Measurements from ENCODE around the gene PLK3.
"Not testable (repeated sequence)": the region's sequence is repeated elsewhere in the genome, so short reads cannot be mapped to it uniquely, and the experiment has no call there.

Gene PLK3

GRCh38 chr1:44810101-44810761, 10.1 kb downstream of the PLK3 start:
- no peak for DNase-seq

DNA sequence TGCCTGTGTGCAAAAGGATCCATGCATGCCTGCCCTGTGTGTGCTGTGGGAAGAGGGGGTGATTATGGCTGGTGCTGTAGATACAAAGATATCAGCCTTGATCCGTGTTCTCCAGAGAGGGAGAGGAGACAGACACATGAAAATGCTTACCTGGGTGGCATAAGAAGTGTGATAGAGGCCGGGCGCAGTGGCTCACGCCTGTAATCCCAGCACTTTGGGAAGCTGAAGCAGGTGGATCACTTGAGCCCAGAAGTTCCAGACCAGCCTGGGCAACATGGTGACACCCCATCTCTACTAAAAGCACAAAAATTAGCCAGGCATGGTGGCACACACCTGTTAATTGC, 10.6 kb downstream of the PLK3 start:
- DNase-seq: not testable (repeated sequence)

GRCh38 chr1:44811234-44811633, 11.1 kb downstream of the PLK3 start:
- DNase-seq: no peak

GRCh38 chr1:44812822-44813543, 12.8 kb downstream of the PLK3 start:
- no peak for DNase-seq

GRCh38 chr1:44815926-44816325, 15.7 kb downstream of the PLK3 start:
- DNase-seq: not testable (repeated sequence)

DNA sequence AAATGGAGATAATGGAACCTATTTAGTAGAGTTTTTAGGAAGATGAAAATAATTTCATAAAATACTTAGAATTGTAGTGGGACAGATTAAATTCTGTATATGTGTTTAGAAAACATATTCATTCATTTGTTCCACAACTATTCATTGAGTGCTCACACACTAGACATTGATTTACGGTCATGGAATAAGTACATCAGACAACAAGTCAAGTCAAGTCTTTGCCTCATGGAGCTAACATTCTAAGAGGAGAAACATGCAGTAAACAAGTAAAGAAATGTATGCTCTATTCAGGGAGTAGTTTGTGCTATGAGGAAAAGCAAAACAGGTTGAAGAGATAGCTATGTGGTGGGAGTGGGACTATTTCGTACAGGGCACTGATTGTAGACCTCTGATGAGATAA, 17.1 kb downstream of the PLK3 start:
- no peak for DNase-seq

GRCh38 chr1:44817771-44818495, 17.8 kb downstream of the PLK3 start:
- no peak for DNase-seq

DNA sequence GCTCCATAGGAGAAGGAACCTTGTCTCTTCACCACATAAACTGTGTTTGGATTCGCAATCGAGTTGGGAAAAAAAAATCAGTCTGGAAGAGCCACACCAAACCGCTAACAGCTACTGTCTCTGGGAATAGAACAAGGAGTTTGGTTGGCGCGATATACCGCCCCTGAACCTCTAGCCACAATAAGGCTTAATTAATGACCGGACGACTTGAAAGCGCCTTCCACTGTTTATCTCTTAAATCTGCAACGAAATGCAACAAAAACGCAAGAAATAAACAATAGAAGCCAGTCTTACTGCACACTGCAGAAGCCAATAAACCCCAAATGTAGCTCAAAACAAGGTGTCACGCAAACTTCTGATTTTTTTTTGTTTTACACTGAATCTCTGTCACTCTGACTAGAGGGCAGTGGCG, 19.0 kb downstream of the PLK3 start:
- DNase-seq: no peak

DNA sequence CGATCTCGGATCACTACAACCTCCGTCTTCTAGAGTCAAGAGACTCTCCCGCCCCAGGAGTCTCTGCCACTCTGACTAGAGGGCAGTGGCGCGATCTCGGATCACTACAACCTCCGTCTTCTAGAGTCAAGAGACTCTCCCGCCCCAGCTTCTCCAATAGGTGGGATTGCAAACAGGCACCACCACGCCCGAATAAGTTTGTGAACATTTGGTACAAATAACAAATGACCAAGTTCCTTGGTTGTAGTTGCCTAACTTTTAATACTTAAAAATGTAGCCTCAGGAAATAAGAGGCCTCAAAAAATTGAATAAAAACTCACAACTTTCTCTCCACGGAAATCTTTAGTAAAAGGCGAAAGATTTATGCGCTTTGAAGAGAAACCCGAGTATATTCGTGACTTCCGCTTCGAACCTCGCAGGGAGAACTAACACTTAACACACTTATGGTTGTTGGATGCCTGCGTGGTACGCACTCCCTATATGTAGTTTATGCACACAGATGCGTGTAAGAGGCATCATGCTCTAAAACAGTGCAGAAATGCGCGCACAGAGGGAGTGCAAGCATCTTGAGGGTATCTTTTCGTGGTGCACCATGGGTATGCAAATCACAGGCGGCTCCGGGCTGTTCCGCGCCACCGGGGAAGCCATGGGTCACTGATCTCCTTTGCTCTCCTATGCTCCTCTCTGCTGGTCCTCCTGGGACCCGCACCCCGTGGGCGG, 19.6 kb downstream of the PLK3 start:
- DNase-seq: no peak

- no peak for DNase-seq
These were observed 20.4 kb downstream of the PLK3 start for GRCh38 chr1:44820328-44821239.

DNA sequence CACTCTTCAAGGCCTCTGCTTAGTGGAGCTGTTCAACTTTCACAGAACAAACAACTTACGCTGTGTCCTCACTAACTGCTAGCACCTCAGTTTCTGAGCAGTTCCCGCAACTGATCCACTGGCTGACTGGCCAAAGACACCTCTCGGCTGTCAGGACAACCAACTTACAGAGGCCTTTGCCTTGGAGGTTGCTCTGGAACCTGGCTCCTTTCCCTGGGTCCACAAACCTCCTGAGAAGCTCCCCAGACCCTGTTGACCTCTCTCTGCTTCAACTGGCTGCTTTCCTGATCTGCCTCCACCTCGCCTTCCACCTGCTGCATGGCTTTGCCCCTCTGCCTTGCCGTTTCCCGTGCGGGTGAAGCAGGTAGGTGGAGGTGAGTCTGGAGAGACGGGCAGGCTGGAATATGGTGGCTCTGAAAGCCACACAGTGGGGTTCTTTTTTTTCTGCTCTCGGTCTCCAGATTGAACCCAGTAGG, 21.1 kb downstream of the PLK3 start:
- no peak for DNase-seq

GRCh38 chr1:44822131-44822701, 22.0 kb downstream of the PLK3 start:
- DNase-seq: no peak

DNA sequence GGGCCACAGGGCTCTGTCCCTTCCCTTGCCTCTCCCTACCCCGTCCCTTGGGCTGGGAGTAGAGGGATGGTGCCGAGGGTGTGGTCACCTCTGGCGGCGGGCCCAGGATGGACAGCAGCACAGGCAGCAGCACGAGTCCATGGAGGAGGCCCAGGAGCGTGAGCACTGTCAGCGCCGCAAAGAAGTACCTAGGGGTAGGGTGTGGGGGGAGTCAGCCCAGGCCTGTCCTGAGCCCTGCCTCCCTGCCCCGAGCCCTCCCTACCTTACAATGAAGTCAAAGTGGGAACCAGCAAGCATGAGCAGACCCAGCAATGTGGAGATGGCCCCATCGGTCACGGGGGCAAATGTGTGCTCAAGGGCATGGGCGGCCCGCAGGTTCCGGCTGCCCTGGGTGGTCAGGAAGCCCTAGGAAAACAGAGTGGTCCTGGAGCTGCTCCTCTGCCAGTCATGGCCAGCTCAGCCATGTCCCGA, 22.8 kb downstream of the PLK3 start:
- no peak for DNase-seq

DNA sequence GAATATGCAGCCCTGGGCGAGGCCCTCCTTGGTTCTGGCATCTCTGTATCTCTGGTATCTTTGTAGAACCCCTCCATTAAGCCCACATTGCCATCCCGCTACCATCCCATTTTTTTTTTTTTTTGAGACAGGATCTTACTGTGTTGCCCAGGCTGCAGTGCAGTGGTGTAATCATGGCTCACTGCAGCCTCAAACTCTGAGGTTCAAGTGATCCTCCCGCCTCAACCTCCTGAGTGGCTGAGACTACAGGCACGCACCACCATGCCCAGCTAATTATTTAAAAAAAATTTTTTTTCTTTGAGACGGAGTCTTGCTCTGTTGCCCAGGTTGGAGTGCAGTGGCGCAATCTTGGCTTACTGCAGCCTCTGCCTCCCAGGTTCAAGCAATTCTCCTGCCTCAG, 24.2 kb downstream of the PLK3 start:
- DNase-seq: not testable (repeated sequence)

DNA sequence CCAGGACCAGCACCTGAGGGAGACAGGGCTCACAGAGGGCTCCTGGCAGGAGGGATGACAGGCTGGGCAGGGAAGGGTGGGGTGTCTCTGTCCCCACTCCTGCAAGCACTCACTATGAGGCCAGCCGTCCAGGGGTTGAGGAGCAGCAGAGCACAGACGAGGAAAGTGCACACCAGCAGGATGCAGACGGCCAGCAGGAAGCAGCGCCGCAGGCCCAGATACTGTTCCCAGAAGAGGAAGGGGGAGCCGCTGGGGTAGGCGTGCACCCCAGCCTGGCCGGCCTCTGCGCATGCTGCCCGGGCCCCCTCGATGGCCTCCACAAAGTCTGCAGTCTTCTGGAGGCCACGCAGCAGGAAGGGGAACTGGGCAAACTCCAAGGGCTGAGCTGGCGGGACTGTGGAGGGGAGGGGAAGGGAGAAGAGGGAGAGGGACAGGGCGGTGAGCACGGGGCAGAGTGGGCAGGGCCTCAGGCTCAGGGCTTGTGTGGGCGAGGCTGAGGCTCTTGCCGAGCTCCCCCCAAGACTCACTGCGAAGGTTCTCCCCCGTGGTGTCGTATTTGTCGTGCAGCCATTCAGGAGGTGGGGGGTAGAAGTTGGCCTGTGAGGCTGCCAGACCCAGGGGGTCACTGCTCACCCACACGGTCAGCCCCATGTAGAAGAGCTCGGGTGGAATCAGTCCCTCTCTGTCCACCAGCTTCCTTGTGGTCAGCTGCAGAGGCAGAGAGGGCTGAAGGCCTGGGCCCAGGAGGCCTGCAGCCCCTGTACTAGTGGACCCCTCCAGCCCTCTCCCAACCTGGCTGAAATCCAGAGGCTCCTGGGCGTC, 26.4 kb downstream of the PLK3 start:
- DNase-seq: no peak

DNA sequence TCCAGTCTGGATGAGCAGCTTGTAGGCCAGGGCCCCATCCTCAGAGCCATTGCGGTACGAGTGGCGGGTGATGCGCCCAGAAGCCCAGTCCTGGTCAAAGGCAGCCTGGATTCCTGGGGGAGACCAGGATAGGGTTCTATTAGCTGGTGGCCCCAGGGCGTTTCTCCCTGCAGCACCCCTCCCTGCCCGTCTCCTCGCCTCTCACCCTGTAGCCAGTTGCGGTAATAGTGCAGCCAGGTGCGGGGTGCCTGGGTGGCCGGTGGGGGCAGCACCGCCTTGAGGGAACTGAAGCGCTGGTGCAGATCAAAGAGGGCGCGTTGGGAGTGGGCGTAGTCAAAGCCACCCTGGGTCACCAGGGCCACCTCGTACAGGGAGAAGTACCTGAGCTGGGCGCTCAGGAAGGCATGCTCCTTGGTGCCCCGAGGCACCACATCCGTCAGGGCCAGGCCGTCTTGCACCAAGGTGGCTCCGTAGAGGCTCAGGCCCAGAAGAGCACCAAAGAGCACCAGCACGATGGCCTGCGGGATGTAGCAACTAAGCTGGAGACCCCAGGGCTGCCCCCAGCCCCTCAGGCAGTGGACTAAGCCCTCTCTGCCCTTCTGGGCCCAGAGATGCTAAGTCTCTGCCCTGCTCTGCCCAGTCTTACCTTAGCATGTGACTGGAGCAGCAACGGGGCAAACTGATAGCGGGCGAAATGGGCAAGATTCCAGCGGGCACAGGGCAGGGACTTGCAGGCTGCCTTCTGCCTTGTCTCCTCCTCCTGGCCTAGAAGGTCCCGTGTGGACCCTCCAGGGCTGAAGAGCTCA, 27.2 kb downstream of the PLK3 start:
- DNase-seq: no peak

DNA sequence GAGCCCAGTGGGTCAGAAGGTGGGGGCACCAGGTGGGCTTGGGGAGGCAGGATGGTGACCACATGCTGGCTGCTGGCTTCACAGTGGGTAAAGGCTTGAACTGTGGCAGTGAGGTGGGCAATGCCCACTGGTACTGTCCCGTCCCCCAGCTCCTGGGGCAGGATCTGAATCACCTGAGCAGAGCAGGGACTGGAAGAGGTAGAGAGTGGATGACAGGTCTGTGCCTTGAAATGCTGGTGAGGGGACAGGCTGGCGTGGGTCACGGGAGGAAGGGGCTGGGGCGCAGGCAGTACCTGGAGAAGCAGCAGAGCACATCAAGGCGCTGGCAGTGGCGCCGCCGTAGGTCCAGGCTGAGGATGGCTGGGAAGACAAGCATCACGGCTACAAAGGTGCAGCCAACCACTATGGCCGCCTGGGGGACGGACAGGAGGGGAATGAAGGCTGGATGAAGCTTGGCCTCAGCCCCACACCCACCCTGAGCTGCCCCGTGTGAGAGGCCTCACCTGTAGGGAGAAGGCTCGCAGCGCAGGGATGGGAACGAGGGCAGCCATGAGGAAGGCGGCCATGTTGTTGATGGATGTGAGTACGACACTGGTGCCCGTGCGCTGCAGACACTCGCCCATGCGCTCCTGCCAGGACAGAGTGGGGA, 27.9 kb downstream of the PLK3 start:
- no peak for DNase-seq

DNA sequence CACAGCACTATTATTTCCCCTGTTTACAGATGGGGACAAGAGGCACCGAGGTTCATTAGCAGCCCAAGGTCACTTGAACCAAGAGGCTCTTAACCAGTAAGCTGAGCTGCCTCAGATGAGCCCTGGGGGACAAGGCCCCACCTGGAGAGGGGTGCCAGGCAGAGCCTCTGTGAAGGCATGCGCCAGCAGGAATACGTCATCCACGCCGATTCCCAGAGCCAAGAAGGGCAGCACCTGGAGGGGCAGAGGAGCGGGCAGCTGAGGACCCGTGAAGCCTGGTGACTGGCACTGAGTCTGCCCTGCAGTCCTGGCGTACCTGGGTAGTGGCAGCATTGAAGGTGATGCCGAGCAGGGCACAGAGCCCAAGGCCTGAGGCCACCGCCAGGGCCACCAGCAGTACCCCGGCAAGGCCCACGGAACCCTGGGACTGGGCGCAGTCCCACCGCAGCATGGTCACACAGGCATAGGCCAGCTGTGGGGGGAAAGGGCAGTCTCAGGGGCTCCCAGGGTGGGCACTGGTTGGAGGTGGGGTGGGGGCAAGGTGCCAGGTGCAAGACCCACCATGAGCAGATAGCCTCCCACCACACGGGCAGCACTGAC, 28.8 kb downstream of the PLK3 start:
- no peak for DNase-seq

All from NCI-H1105 treated with DMSO at 0.1 percent for 48 hours (cell line).